Measurements from ENCODE around the gene ANKRD52.

- TF ChIP-seq CTCF (conservative IDR thresholded peaks at IDR 0.05; ENCODE audit: low read length) = no peak
- no peak for TF ChIP-seq EZH2phosphoT487 (IDR thresholded peaks at IDR 0.05; ENCODE audit: borderline replicate concordance)
These were observed 1.7 kb downstream of the ANKRD52 start for GRCh38 chr12:56256326-56256960.
